Left colon (tissue), 2 donors: ENCODE data around the gene HIPK2. TPM values are rescaled to one million over a fixed set of nuclear protein-coding genes. Genes with fewer than 3 reads are reported as not detected.

Source experiments
- ATAC-seq: fragments of 200-7000 bp; cut with Tn5 transposase; one replicate; pipeline ENCODE4 v1.9.1; 2020; ENCODE audit warnings: mild to moderate bottlenecking, moderate library complexity
- DNase-seq, 2 donors: peaks; one replicate each; pipeline ENCODE4 v3.0.0-alpha.2; 2020
- intact Hi-C, 2 donors: fragments of 100-400 bp; cut with DNase I in 1 of 2; cut with micrococcal nuclease in 1 of 2; formaldehyde crosslinking; loops; one replicate each; pipeline versions ENCODE4 v1.11.2 to v1.14.0; 2022; cut with DNase I, micrococcal nuclease
- total RNA-seq, 2 donors: library from RNA; stranded (reverse); fragmentation: NEBNext Ultra II Directional; extraction: Animal tissue kit (Norgen Biotek cat#: 25700); gene quantifications; one replicate each; pipeline ENCODE4 v1.2.1, GENCODE V29; 2021
- donor health status: DM: no; HTN: no; CAD: no.
- donor health status: DM: yes; HTN: yes; CAD: no.

The HIPK2 gene
- total RNA-seq, 2 donors from 2014 or later: 36.4 to 37.8 TPM

- DNase-seq (no peak), ATAC-seq (no peak)
- intact Hi-C loops: no loop called here
Measured at GRCh38 chr7:139597028-139597427, 180.8 kb downstream of the HIPK2 start.

- ATAC-seq: no peak
- intact Hi-C loops: no loop called here
- no peak for DNase-seq
Measured at GRCh38 chr7:139596626-139597025, 181.2 kb downstream of the HIPK2 start.

DNA sequence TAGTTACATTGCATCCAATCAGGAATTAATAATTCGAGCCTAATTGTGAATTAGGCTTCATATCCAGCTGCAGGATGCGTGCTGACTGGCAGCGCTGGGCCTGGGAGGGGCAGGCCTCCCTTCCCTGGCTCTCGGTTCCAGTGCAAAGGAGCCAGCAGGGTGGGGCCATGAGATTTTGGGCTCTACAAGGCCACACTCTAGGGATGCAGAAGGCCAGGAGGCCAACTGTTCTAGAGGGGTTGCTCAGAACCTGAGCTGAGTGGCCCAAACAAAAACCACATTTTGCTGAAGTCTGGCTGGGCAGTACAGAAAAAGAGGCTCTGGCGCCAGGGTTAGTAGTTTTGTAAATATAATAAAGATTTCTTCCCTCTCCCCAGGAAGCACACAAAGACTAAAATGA lies 182.0 kb downstream of the HIPK2 start:
- DNase-seq (no peak), ATAC-seq (no peak)
- intact Hi-C loops: no loop called here

GRCh38 chr7:139594911-139595476 lies 182.8 kb downstream of the HIPK2 start:
- DNase-seq (no peak), ATAC-seq (no peak)
- intact Hi-C loops: loop anchor here in 1 of 2 donors (5.0 kb wide), 1 partner anchor 47 kb away; no protein-coding TSS in a partner anchor

GRCh38 chr7:139594090-139594489 lies 183.7 kb downstream of the HIPK2 start:
- intact Hi-C loops: loop anchor here in 1 of 2 donors (5.0 kb wide), 1 partner anchor 48 kb away; no protein-coding TSS in a partner anchor
- ATAC-seq: no peak
- no peak for DNase-seq

GRCh38 chr7:139592801-139593461 lies 184.9 kb downstream of the HIPK2 start:
- intact Hi-C loops: loop anchor here in 1 of 2 donors (5.0 kb wide), 1 partner anchor 49 kb away; no protein-coding TSS in a partner anchor
- DNase-seq (no peak), ATAC-seq (no peak)

DNA sequence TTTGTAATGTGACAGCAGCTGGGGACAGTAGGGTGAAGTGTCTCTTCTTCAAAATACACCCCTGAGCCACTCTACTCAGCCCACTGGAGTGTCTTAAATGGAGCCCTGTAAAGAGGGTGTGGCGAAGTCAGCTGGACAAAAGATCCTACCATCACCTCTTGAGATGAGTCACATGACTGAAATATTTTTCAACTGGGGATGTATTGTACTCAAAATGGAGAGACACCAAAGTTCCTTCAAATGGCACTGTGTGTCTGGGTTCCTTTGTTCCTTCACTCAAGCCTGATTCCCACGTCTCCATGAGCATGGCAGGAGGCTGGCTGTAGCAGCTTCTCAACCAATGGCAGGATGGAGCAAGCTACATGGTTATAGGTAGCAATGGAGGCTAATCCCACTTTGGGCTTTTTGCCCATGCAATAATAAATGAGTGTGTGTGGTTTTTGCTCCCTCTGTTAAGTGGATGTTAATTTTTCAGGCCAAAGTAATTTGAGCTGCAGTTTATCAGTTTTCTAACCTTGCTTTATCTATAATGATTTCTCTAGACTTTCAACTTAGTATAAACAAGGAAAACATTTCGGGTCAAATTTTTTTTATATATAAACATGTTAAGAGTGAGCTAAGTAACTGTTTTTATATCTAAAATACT lies 186.1 kb downstream of the HIPK2 start:
- intact Hi-C loops: loop anchor here in 1 of 2 donors (5.0 kb wide), 1 partner anchor 51 kb away; no protein-coding TSS in a partner anchor
- ATAC-seq: no peak

DNA sequence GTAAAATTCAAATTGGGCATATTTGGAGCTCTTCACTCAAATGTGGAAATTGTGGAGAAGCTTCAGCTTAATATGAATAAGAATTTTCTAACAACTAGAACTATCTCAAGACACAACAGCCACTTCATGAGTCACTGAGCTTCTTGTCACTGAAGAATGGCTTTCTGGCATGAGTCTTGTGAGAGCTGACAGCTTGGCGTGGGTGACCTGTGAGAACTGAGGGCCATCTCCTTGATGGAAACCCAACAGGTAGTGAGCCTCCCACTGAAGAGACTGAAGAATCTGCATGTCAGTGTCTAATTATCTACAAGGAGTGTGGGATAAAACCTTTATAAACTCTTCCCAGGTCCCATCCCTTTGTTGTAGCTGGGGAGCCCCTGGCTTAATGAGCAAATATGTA lies 188.3 kb downstream of the HIPK2 start:
- DNase-seq (no peak), ATAC-seq (no peak)
- intact Hi-C loops: no loop called here

More for the DNA sequence above, 186.1 kb downstream of the HIPK2 start:
- DNase-seq: no peak

DNA sequence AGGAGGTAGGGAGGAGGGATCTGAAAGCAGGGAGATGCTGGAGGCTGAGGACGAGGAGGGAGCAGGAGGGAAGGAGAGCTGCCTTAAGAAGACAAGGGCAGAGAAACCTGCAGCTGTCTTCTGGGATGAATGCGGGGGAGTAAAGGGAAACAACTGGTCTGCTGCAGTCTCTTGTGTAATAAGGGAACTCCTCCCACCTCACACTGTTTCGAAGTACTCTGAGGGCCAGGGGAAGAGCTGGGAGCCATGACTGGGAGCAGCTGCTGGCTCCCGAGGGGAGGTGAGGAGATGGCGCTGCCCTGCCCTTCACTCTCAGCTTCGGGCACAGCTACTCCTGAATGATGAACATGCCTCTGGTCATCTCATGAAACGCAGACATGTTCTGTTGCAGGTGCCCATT lies 189.2 kb downstream of the HIPK2 start:
- no peak for ATAC-seq
- intact Hi-C loops: no loop called here
- no peak for DNase-seq

GRCh38 chr7:139587535-139587934 lies 190.3 kb downstream of the HIPK2 start:
- ATAC-seq (no peak), DNase-seq (no peak)
- intact Hi-C loops: no loop called here

GRCh38 chr7:139586286-139586685 lies 191.5 kb downstream of the HIPK2 start:
- ATAC-seq: no peak
- no peak for DNase-seq
- intact Hi-C loops: no loop called here

DNA sequence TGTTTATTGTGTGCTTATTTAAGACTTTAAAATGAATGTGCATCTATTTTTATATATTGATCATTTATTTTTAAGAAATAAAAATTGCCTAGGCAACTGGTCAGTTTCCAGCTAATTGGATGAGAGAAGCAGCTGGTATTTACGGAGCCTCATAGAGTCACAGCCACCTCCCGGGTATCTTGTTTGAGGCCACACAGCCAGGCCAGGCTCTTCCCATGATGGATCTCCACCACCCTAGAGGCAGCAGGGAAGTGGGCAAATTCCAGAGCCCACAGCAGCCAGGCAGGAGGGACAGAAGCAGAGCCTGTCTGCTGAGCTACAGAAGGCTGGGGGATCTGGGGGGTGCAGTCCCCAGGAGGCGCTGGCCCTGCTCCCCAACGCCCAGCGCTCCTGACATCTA lies 192.8 kb downstream of the HIPK2 start:
- DNase-seq (no peak), ATAC-seq (no peak)
- intact Hi-C loops: no loop called here

DNA sequence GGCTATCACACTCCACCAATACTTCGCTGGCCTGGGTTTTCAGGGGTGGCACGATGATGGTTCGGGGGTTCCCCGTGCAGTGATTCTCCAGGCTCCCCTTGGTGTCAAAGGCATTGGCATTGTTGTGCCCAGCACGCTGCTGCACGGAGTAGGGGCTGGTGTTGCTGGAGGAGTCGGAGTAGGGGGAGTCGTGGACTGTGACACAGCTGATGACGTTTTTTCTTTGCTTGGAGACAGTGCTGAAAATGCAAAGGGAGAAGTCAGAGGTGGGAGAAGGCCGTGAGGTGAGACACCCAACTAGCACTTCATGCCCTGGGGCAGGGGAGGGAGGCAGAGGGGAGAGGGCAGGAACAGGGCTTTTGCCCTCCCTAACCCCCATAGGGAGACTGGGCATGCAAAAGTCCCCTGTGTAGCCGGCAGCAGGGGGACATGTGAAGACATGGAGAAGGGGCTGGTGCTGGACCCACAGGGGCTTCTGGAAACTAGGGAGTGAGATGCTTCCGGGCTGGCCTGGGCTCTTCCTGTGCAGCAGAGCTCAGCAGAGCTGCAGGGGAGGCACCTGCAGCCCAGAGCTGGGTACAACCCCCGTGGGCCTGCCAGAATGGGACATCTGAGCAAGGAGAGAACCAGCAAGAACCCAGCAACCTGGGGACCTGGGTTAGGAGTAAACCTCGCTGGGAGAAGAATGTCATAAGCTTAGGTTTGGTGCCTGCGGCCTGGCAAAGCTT lies 193.8 kb downstream of the HIPK2 start:
- ATAC-seq (no peak), DNase-seq (no peak)
- intact Hi-C loops: no loop called here

- ATAC-seq: no peak
- intact Hi-C loops: no loop called here
- DNase-seq: no peak
Measured at GRCh38 chr7:139582671-139583155, 195.1 kb downstream of the HIPK2 start.

DNA sequence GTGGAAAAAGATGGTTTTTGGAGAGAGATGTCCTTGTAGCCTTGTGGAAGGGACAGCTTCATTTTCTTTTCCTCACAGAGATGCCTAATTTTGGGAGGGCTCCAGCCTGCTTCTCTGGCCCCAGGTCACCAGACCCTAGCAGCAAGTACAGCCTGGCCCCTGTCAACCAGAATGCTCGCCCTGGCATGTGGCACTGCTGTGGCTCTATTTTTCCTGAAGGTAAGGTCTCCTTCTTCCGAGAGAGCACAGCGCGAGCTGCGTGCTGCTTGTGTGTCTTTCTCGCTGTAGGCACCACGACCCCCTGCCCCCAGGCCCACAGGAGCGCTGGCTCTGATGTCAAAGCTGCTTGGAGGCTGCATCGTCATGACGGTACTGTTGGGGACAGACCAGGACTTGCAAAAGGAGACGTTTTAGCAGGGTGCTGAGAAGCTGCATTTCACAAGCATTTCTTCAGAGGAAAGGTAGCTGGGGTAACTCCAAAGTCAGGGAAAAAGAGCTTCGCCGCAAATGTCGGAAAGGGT lies 195.6 kb downstream of the HIPK2 start:
- ATAC-seq: no peak
- intact Hi-C loops: no loop called here
- DNase-seq: no peak

DNA sequence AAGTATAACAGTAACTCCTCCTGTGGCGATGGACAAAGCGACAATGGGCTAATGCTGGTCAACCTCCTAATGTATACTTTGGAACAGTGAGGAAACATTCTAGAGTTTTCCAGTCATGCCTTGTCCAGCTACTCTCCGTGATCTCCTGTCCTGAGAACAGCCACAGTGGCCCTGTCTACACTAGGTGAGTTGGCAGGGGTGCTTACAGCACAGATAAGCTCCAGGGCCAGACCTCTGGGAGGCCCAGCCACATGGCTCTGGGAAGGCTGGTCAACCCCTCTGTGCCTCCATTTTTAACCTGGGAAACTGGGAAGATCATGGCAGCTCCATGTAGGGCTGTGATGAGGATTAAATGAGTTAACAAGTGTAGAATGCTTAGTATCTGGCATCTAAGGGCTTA lies 197.4 kb downstream of the HIPK2 start:
- ATAC-seq: no peak
- intact Hi-C loops: no loop called here
- DNase-seq: no peak

- intact Hi-C loops: no loop called here
- no peak for DNase-seq
- no peak for ATAC-seq
Measured at GRCh38 chr7:139576179-139576973, 201.4 kb downstream of the HIPK2 start.

DNA sequence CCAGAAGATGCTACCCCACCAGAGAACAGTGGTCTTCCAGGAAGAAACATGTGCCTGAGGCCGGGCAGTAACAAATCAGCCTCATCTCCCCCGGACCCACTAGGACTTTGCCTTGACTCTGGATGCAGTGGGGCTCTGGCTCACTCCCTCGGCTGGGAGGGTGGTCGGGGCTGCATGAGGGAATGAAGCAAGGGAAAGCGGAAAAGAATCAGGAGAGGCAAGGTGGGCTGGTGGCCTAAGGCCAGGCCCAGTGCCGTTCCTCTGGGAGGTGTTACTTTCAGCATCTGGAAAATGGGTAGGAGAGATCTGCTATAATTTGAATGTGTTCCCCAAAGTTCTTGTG lies 202.5 kb downstream of the HIPK2 start:
- DNase-seq: no peak
- no peak for ATAC-seq
- intact Hi-C loops: no loop called here
